HepG2 (cell line): ENCODE results near the gene SCAF4. TPM values are rescaled to one million over a fixed set of nuclear protein-coding genes. Genes with fewer than 3 reads are reported as not detected.
A peak's percentile ranks its signal among the peaks of the same experiment; 100 is the strongest.
"Not testable (repeated sequence)": the region's sequence is repeated elsewhere in the genome, so short reads cannot be mapped to it uniquely, and the experiment has no call there.

Experiments used
- ATAC-seq: fragments of 200-7000 bp; cut with Tn5 transposase; 3 replicates; pipeline ENCODE4 v1.9.1; 2020; ENCODE audit warnings: mild to moderate bottlenecking, moderate library complexity
- BruUV-seq: library from RNA; stranded (reverse); fragments of 400-500 nt; replicated peaks from 2 replicates; lab custom pipeline; 2021; lab: Mats Ljungman, UMichigan
- CTCF ChIA-PET: fragments of 300-600 bp; formaldehyde crosslinking; extraction: SDS; loops from one replicate; lab custom pipeline; 2021; ENCODE audit warnings: low total read pairs, inconsistent platforms, low intra/inter-chr PET ratio; lab: Yijun Ruan, JAX
- POLR2A ChIA-PET: fragments of 350-600 bp; sonication (Branson Sonifier 250); formaldehyde crosslinking; loops from one replicate; lab custom pipeline; 2020; ENCODE audit warnings: antibody characterized with exemption, inconsistent platforms; lab: Yijun Ruan, JAX
- DNase-seq: peaks from one replicate; pipeline ENCODE4 v3.0.0-alpha.2; 2015; ENCODE audit warnings: low spot score
- FAIRE-seq: peaks from 3 replicates; lab custom pipeline; 2011; peaks lifted over from hg19 to GRCh38; lab: Jason Lieb, UNC
- H2AFZ ChIP-seq: one replicate; pipeline ENCODE4 v1.6.1; 2011; ENCODE audit warnings: low read length, inconsistent platforms
- H3K27ac ChIP-seq: fragments of 300-600 bp; 3 replicates; pipeline ENCODE4 v1.8.0; 2011; ENCODE audit warnings: mixed run types, mild to moderate bottlenecking, mixed read lengths, low read length, inconsistent platforms; ENCODE audit not compliant: insufficient read depth; ENCODE audit errors: extremely low read length
- H3K27me3 ChIP-seq, 2 experiments: fragments of 200-600 bp in 1 of 2; 2 replicates in 1 of 2; 3 replicates in 1 of 2; pipeline versions ENCODE4 v1.6.0 to v1.8.0; 2011; ENCODE audit warnings: low read length in 2 of 2, mild to moderate bottlenecking in 2 of 2, moderate library complexity in 2 of 2, inconsistent platforms in 1 of 2; ENCODE audit not compliant: insufficient read depth in 2 of 2, control insufficient read depth in 1 of 2
- H3K36me3 ChIP-seq, 2 experiments: fragments of 200-600 bp in 1 of 2; replicated peaks in 1 of 2; 2 replicates in 1 of 2; 3 replicates in 1 of 2; pipeline versions ENCODE4 v1.5.1 to v1.8.0; 2011; ENCODE audit warnings: low read length in 2 of 2, inconsistent platforms in 1 of 2; ENCODE audit not compliant: insufficient read depth in 2 of 2, control insufficient read depth in 1 of 2
- H3K4me1 ChIP-seq: 2 replicates; pipeline ENCODE4 v1.5.1; 2012; ENCODE audit warnings: low read length, inconsistent platforms; ENCODE audit not compliant: insufficient read depth
- H3K4me2 ChIP-seq: 2 replicates; pipeline ENCODE4 v1.6.0; 2011; ENCODE audit warnings: low read depth, low read length, inconsistent platforms
- H3K4me3 ChIP-seq, 3 experiments: fragments of 200-600 bp in 1 of 3; sonication (generic), shearing (Covaris generic) in 1 of 3; replicated peaks in 1 of 3; 2 replicates each; pipeline ENCODE4 v1.5.1; 2011 to 2016; ENCODE audit warnings: low read length in 3 of 3, inconsistent platforms in 2 of 3, low read depth in 2 of 3, mild to moderate bottlenecking in 2 of 3, control low read depth in 1 of 3, mixed read lengths in 1 of 3; ENCODE audit not compliant: insufficient read depth in 1 of 3
- H3K79me2 ChIP-seq: one replicate; pipeline ENCODE4 v1.6.1; 2011; ENCODE audit warnings: low read length, inconsistent platforms; ENCODE audit not compliant: insufficient read depth
- H3K9ac ChIP-seq: 2 replicates; pipeline ENCODE4 v1.6.0; 2011; ENCODE audit warnings: mild to moderate bottlenecking, low read depth, low read length, inconsistent platforms; ENCODE audit not compliant: insufficient read depth
- H3K9me3 ChIP-seq: 2 replicates; pipeline ENCODE4 v1.5.1; 2012; ENCODE audit warnings: mild to moderate bottlenecking, low read length
- H4K20me1 ChIP-seq: 2 replicates; pipeline ENCODE4 v1.6.0; 2011; ENCODE audit warnings: inconsistent platforms, mild to moderate bottlenecking, low read length, moderate library complexity; ENCODE audit not compliant: insufficient read depth
- DNMT3B ChIP-seq: conservative IDR thresholded peaks from 2 replicates; pipeline ENCODE4 v1.6.1; 2016; ENCODE audit warnings: missing biosample characterization, control low read depth
- KLF15 ChIP-seq: sonication (generic); formaldehyde crosslinking; IDR thresholded peaks from 2 replicates; pipeline ENCODE4 v1.8.1; 2023; ENCODE audit warnings: borderline replicate concordance, mild to moderate bottlenecking, inconsistent platforms, missing genetic modification reagents, mixed read lengths
- NFIC ChIP-seq: IDR thresholded peaks from 2 replicates; pipeline ENCODE4 v1.6.1; 2012; ENCODE audit warnings: mild to moderate bottlenecking, low read length, inconsistent platforms
- NFYB ChIP-seq: sonication (generic); formaldehyde crosslinking; IDR thresholded peaks from 2 replicates; pipeline ENCODE4 v1.4.0; 2020; ENCODE audit warnings: missing genetic modification reagents
- ZNF431 ChIP-seq: sonication (generic); formaldehyde crosslinking; IDR thresholded peaks from 2 replicates; pipeline ENCODE4 v1.9.0; 2022; ENCODE audit warnings: missing genetic modification reagents, low read depth, mild to moderate bottlenecking, borderline replicate concordance
- ZNF530 ChIP-seq: sonication (generic); formaldehyde crosslinking; IDR thresholded peaks from 2 replicates; pipeline ENCODE4 v1.5.0; 2020; ENCODE audit warnings: low read depth, mild to moderate bottlenecking, missing genetic modification reagents
- WGBS: methylation state at CpG from one replicate; pipeline ENCODE4 v1.1.6; 2017; ENCODE audit warnings: low lambda C conversion rate; 5-methylcytosine and 5-hydroxymethylcytosine counted together
- in situ Hi-C: cut with HindIII; loops from 2 replicates; pipeline ENCODE4 v1.10.0; 2017; ENCODE audit warnings: low pct_unique_long_range_greater_than_20kb; ENCODE audit not compliant: extremely low pct_ligation_motif_present
- intact Hi-C: fragments of 100-400 bp; cut with micrococcal nuclease; formaldehyde crosslinking; loops from one replicate; pipeline ENCODE4 v1.10.0; 2022; ENCODE audit not compliant: unreplicated experiment
- polyA plus RNA-seq, 8 experiments: library from polyadenylated mRNA; depleted of rRNA in 3 of 8; stranded (reverse) in 7 of 8; unstranded in 1 of 8; fragments of >200 nt; fragmentation: Illumina TruSeq in 4 of 8; extraction: Trizol in 4 of 8; gene quantifications; 2 replicates each; pipeline versions ENCODE4 v1.2.1 to v1.2.3, GENCODE V29; 2011 to 2016; ENCODE audit warnings: low read depth in 4 of 8, missing spikeins in 1 of 8, mixed read lengths in 1 of 8; ENCODE audit not compliant: insufficient read depth in 1 of 8
- total RNA-seq, 5 experiments: library from RNA; depleted of rRNA; stranded (reverse); fragments of >200 nt; fragmentation: Illumina TruSeq; extraction: Trizol; gene quantifications; 2 replicates each; pipeline ENCODE4 v1.2.3, GENCODE V29; 2016; ENCODE audit warnings: low read depth in 1 of 5
- TF ChIP-seq, protein P1 (sequence below): fragments of 450-650 bp; IDR thresholded peaks from 2 replicates; pipeline ENCODE4 v1.6.1; 2016
- TF ChIP-seq, protein P2 (sequence below): IDR thresholded peaks from 2 replicates; pipeline ENCODE4 v1.6.1; 2016; ENCODE audit warnings: control low read depth

The SCAF4 gene
- total and polyA plus RNA-seq, 2 of the 13 experiments (the other 11 are each of a cell fraction or from before 2014, with no cell fraction given): 9.1 to 11.5 TPM

DNA sequence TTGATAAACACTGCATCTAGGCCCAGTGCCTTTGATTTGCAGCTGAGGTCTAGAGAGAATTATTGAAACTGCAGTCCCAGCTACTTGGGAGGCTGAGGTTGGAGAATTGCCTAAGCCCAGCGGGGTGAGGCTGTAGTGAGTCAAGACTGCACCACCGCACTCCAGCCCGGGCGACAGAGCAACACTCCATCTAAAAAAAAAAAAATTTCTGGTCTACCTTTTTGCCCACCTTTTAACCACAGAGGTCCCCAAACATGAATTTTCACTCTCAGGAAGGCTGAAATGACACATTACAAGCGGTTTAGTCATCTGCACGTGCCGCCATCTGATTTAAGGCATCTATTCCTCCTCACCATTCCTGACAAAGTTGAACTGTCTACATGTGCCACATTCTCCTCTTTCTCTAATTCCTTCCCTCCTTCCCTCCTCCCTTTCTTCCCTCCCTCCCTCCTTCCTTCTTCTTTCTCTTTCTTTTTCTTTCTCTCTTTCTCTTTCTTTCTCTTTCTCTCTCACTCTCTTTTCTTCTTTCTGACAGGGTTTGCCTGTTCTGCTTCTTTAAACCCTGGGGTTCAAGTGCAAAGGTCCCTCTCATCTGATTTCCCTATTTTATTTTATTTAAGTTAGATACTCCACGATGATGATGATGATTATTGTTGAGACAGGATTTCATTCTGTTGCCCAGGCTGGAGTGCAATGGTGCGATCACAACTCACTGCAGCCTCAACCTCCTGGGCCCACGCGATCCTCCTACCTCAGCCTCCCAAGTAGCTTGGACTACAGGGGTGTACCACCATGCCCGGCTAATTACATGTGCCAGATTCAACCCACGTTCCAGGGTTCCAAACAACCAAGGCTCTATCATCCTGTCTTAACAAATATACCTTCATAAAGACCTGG lies 75.5 kb downstream of the SCAF4 start (continued):
- TF ChIP-seq DNMT3B (CRISPR knock-in tag) (no peak), ZNF431 (no peak), NFIC (no peak), ZNF530 (no peak), KLF15 (CRISPR knock-in tag) (no peak)
- TF ChIP-seq, protein P1, sequence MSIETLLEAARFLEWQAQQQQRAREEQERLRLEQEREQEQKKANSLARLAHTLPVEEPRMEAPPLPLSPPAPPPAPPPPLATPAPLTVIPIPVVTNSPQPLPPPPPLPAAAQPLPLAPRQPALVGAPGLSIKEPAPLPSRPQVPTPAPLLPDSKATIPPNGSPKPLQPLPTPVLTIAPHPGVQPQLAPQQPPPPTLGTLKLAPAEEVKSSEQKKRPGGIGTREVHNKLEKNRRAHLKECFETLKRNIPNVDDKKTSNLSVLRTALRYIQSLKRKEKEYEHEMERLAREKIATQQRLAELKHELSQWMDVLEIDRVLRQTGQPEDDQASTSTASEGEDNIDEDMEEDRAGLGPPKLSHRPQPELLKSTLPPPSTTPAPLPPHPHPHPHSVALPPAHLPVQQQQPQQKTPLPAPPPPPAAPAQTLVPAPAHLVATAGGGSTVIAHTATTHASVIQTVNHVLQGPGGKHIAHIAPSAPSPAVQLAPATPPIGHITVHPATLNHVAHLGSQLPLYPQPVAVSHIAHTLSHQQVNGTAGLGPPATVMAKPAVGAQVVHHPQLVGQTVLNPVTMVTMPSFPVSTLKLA: no peak
- TF ChIP-seq, protein P2, sequence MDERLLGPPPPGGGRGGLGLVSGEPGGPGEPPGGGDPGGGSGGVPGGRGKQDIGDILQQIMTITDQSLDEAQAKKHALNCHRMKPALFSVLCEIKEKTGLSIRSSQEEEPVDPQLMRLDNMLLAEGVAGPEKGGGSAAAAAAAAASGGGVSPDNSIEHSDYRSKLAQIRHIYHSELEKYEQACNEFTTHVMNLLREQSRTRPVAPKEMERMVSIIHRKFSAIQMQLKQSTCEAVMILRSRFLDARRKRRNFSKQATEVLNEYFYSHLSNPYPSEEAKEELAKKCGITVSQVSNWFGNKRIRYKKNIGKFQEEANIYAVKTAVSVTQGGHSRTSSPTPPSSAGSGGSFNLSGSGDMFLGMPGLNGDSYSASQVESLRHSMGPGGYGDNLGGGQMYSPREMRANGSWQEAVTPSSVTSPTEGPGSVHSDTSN (CRISPR knock-in tag): no peak
- TF ChIP-seq, all 625 proteins: peak for 0

DNA sequence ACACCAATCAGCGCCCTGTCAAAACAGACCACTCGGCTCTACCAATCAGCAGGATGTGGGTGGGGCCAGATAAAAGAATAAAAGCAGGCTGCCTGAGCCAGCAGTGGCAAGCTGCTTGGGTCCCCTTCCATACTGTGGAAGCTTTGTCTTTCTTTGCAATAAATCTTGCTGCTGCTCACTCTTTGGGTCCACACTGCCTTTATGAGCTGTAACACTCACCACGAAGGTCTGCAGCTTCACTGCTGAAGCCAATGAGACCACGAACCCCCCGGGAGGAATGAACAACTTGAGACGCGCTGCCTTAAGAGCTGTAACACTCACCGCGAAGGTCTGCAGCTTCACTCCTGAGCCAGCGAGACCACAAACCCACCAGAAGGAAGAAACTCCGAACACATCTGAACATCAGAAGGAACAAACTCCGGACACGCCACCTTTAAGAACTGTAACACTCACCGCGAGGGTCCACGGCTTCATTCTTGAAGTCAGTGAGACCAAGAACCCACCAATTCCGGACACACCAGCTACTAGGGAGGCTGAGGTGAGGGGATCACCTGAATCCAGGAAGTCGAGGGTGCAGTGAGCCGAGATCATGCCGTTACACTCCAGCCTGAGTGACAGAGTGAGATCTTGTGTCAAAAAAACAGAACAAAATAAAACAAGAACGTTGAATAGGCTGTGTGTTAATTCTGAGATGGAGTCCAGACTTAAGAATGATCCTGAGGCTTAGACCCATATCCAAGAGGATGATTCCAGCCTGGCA lies 76.9 kb downstream of the SCAF4 start:
- H3K9ac ChIP-seq, H3K4me3 ChIP-seq, FAIRE-seq, H3K27ac ChIP-seq, H3K27me3 ChIP-seq, H3K4me2 ChIP-seq, intact Hi-C loops, BruUV-seq, H3K36me3 ChIP-seq, H3K79me2 ChIP-seq, DNase-seq, ATAC-seq, H3K9me3 ChIP-seq, CTCF ChIA-PET, POLR2A ChIA-PET, in situ Hi-C loops, H2AFZ ChIP-seq, H4K20me1 ChIP-seq: not testable (repeated sequence)
- 92% methylated on average over 21 of the region's 21 CpGs for WGBS
- H3K4me1 ChIP-seq: peaks cover 32% of the 10 kb centered on the region
- peak; percentile 56 for TF ChIP-seq NFYB
